ENCODE data around the gene MARF1.

The MARF1 gene

GRCh38 chr16:15606518-15607220, 36.3 kb downstream of the MARF1 start:
- no peaks in the 10 kb centered on the region for H3K4me1 ChIP-seq (ENCODE audit: insufficient read depth, low read length)
- no peaks in the 10 kb centered on the region for H3K9me3 ChIP-seq (ENCODE audit: low read length)
- no peaks in the 10 kb centered on the region for H3K27me3 ChIP-seq (ENCODE audit: control insufficient read depth in 1 of 2, insufficient read depth in 2 of 2, low read length in 2 of 2)
- no peak overlapping the region for H3K9ac ChIP-seq (ENCODE audit: low read length)
- no peak overlapping the region for H3K27ac ChIP-seq (ENCODE audit: low read depth, low read length)
- H3K36me3 ChIP-seq (ENCODE audit: insufficient read depth, low read length): peaks cover 82% of the 10 kb centered on the region
- no peak overlapping the region for H3K4me3 ChIP-seq (ENCODE audit: low read depth in 1 of 2, low read length in 2 of 2)

- Histone ChIP-seq H3K9me3 (ENCODE audit: low read length) (no peaks in the 10 kb centered on the region), H3K9ac (ENCODE audit: low read length) (no peak overlapping the region), H3K36me3 (ENCODE audit: insufficient read depth, low read length) (peaks cover 85% of the 10 kb centered on the region), H3K4me3 (ENCODE audit: low read depth in 1 of 2, low read length in 2 of 2) (no peak overlapping the region), H3K27ac (ENCODE audit: low read depth, low read length) (no peak overlapping the region), H3K27me3 (ENCODE audit: control insufficient read depth in 1 of 2, insufficient read depth in 2 of 2, low read length in 2 of 2) (no peaks in the 10 kb centered on the region), H3K4me1 (ENCODE audit: insufficient read depth, low read length) (no peaks in the 10 kb centered on the region)
Observed at GRCh38 chr16:15605839-15606517, 37.0 kb downstream of the MARF1 start.

- Histone ChIP-seq H3K4me1 (ENCODE audit: insufficient read depth, low read length) (no peaks in the 10 kb centered on the region), H3K27me3 (ENCODE audit: control insufficient read depth in 1 of 2, insufficient read depth in 2 of 2, low read length in 2 of 2) (no peaks in the 10 kb centered on the region), H3K9ac (ENCODE audit: low read length) (no peak overlapping the region), H3K27ac (ENCODE audit: low read depth, low read length) (no peak overlapping the region), H3K4me3 (ENCODE audit: low read depth in 1 of 2, low read length in 2 of 2) (no peak overlapping the region), H3K9me3 (ENCODE audit: low read length) (no peaks in the 10 kb centered on the region), H3K36me3 (ENCODE audit: insufficient read depth, low read length) (peaks cover 89% of the 10 kb centered on the region)
Observed at GRCh38 chr16:15604460-15605440, 38.2 kb downstream of the MARF1 start.

GRCh38 chr16:15602285-15603044, 40.5 kb downstream of the MARF1 start:
- H3K36me3 ChIP-seq (ENCODE audit: insufficient read depth, low read length): peaks cover 93% of the 10 kb centered on the region
- H3K9ac ChIP-seq (ENCODE audit: low read length): no peak overlapping the region
- H3K27ac ChIP-seq (ENCODE audit: low read depth, low read length): no peak overlapping the region
- no peak overlapping the region for H3K4me3 ChIP-seq (ENCODE audit: low read depth in 1 of 2, low read length in 2 of 2)
- H3K27me3 ChIP-seq (ENCODE audit: control insufficient read depth in 1 of 2, insufficient read depth in 2 of 2, low read length in 2 of 2): no peaks in the 10 kb centered on the region
- H3K9me3 ChIP-seq (ENCODE audit: low read length): no peaks in the 10 kb centered on the region
- H3K4me1 ChIP-seq (ENCODE audit: insufficient read depth, low read length): no peaks in the 10 kb centered on the region

- Histone ChIP-seq H3K9ac (ENCODE audit: low read length) (no peak overlapping the region), H3K9me3 (ENCODE audit: low read length) (no peaks in the 10 kb centered on the region), H3K36me3 (ENCODE audit: insufficient read depth, low read length) (peaks cover 90% of the 10 kb centered on the region), H3K4me3 (ENCODE audit: low read depth in 1 of 2, low read length in 2 of 2) (no peak overlapping the region), H3K4me1 (ENCODE audit: insufficient read depth, low read length) (no peaks in the 10 kb centered on the region), H3K27ac (ENCODE audit: low read depth, low read length) (no peak overlapping the region), H3K27me3 (ENCODE audit: control insufficient read depth in 1 of 2, insufficient read depth in 2 of 2, low read length in 2 of 2) (no peaks in the 10 kb centered on the region)
Observed at GRCh38 chr16:15601212-15601879, 41.6 kb downstream of the MARF1 start.

GRCh38 chr16:15599303-15600070, 43.5 kb downstream of the MARF1 start:
- Histone ChIP-seq H3K4me3 (ENCODE audit: low read depth in 1 of 2, low read length in 2 of 2) (no peak overlapping the region), H3K9me3 (ENCODE audit: low read length) (no peaks in the 10 kb centered on the region), H3K27ac (ENCODE audit: low read depth, low read length) (no peak overlapping the region), H3K9ac (ENCODE audit: low read length) (no peak overlapping the region), H3K36me3 (ENCODE audit: insufficient read depth, low read length) (peaks cover 89% of the 10 kb centered on the region), H3K4me1 (ENCODE audit: insufficient read depth, low read length) (no peaks in the 10 kb centered on the region), H3K27me3 (ENCODE audit: control insufficient read depth in 1 of 2, insufficient read depth in 2 of 2, low read length in 2 of 2) (no peaks in the 10 kb centered on the region)

GRCh38 chr16:15598648-15599190, 44.2 kb downstream of the MARF1 start:
- Histone ChIP-seq H3K27me3 (ENCODE audit: control insufficient read depth in 1 of 2, insufficient read depth in 2 of 2, low read length in 2 of 2) (no peaks in the 10 kb centered on the region), H3K4me3 (ENCODE audit: low read depth in 1 of 2, low read length in 2 of 2) (no peak overlapping the region), H3K4me1 (ENCODE audit: insufficient read depth, low read length) (no peaks in the 10 kb centered on the region), H3K9ac (ENCODE audit: low read length) (no peak overlapping the region), H3K36me3 (ENCODE audit: insufficient read depth, low read length) (peaks cover 81% of the 10 kb centered on the region), H3K9me3 (ENCODE audit: low read length) (no peaks in the 10 kb centered on the region), H3K27ac (ENCODE audit: low read depth, low read length) (no peak overlapping the region)

- no peak overlapping the region for H3K27ac ChIP-seq (ENCODE audit: low read depth, low read length)
- H3K36me3 ChIP-seq (ENCODE audit: insufficient read depth, low read length): peaks cover 74% of the 10 kb centered on the region
- no peaks in the 10 kb centered on the region for H3K4me1 ChIP-seq (ENCODE audit: insufficient read depth, low read length)
- H3K9ac ChIP-seq (ENCODE audit: low read length): no peak overlapping the region
- no peak overlapping the region for H3K4me3 ChIP-seq (ENCODE audit: low read depth in 1 of 2, low read length in 2 of 2)
- no peaks in the 10 kb centered on the region for H3K9me3 ChIP-seq (ENCODE audit: low read length)
- H3K27me3 ChIP-seq (ENCODE audit: control insufficient read depth in 1 of 2, insufficient read depth in 2 of 2, low read length in 2 of 2): no peaks in the 10 kb centered on the region
Observed at GRCh38 chr16:15597822-15598647, 44.9 kb downstream of the MARF1 start.

GRCh38 chr16:15597135-15597534, 45.8 kb downstream of the MARF1 start:
- no peaks in the 10 kb centered on the region for H3K4me1 ChIP-seq (ENCODE audit: insufficient read depth, low read length)
- no peaks in the 10 kb centered on the region for H3K9me3 ChIP-seq (ENCODE audit: low read length)
- H3K9ac ChIP-seq (ENCODE audit: low read length): no peak overlapping the region
- no peak overlapping the region for H3K27ac ChIP-seq (ENCODE audit: low read depth, low read length)
- no peak overlapping the region for H3K4me3 ChIP-seq (ENCODE audit: low read depth in 1 of 2, low read length in 2 of 2)
- no peaks in the 10 kb centered on the region for H3K27me3 ChIP-seq (ENCODE audit: control insufficient read depth in 1 of 2, insufficient read depth in 2 of 2, low read length in 2 of 2)
- H3K36me3 ChIP-seq (ENCODE audit: insufficient read depth, low read length): peaks cover 65% of the 10 kb centered on the region
